22Rv1 (cell line): Measurements from ENCODE around the gene GABARAPL1.

Experiments
- CTCF ChIP-seq: fragments of 450-650 bp; IDR thresholded peaks from 2 replicates; pipeline ENCODE4 v1.5.1; 2017; ENCODE audit warnings: mild to moderate bottlenecking
- ZFX ChIP-seq: fragments of 450-650 bp; IDR thresholded peaks from 2 replicates; pipeline ENCODE4 v1.6.1; 2017; ENCODE audit warnings: antibody characterized with exemption, borderline replicate concordance

GRCh38 chr12:10226086-10226485, 13.4 kb downstream of the GABARAPL1 start:
- TF ChIP-seq CTCF (no peak), ZFX (no peak)
